GM11168 (cell line): ENCODE measurements around the gene ZFPM1.

ENCODE experiments used
- in situ Hi-C: fragments of 300-500 bp; cut with MboI; formaldehyde crosslinking; loops from one replicate; pipeline ENCODE4 v1.12.0; 2022; ENCODE audit warnings: low sequenced_read_pairs; ENCODE audit not compliant: unreplicated experiment

The ZFPM1 gene

GRCh38 chr16:88487920-88488851 lies 35.1 kb downstream of the ZFPM1 start:
- in situ Hi-C loops: no loop called here

- in situ Hi-C loops: no loop called here
Measured at GRCh38 chr16:88489163-88489741, 36.2 kb downstream of the ZFPM1 start.

- in situ Hi-C loops: no loop called here
Measured at GRCh38 chr16:88491001-88491559, 38.0 kb downstream of the ZFPM1 start.

- in situ Hi-C loops: no loop called here
Measured at GRCh38 chr16:88491560-88492310, 38.7 kb downstream of the ZFPM1 start.

GRCh38 chr16:88493879-88494278 lies 40.8 kb downstream of the ZFPM1 start:
- in situ Hi-C loops: no loop called here

GRCh38 chr16:88494335-88495154 lies 41.5 kb downstream of the ZFPM1 start:
- in situ Hi-C loops: no loop called here

- in situ Hi-C loops: no loop called here
Measured at GRCh38 chr16:88495268-88495772, 42.2 kb downstream of the ZFPM1 start.

GRCh38 chr16:88497561-88498462 lies 44.7 kb downstream of the ZFPM1 start:
- in situ Hi-C loops: no loop called here

- in situ Hi-C loops: no loop called here
Measured at GRCh38 chr16:88498576-88499208, 45.6 kb downstream of the ZFPM1 start.

GRCh38 chr16:88499292-88499691 lies 46.2 kb downstream of the ZFPM1 start:
- in situ Hi-C loops: no loop called here

- in situ Hi-C loops: no loop called here
Measured at GRCh38 chr16:88499836-88500251, 46.8 kb downstream of the ZFPM1 start.

GRCh38 chr16:88500255-88500661 lies 47.2 kb downstream of the ZFPM1 start:
- in situ Hi-C loops: no loop called here

- in situ Hi-C loops: no loop called here
Measured at GRCh38 chr16:88502371-88502770, 49.3 kb downstream of the ZFPM1 start.

GRCh38 chr16:88502776-88503280 lies 49.7 kb downstream of the ZFPM1 start:
- in situ Hi-C loops: no loop called here

GRCh38 chr16:88503374-88503770 lies 50.3 kb downstream of the ZFPM1 start:
- in situ Hi-C loops: no loop called here

GRCh38 chr16:88503771-88504488 lies 50.9 kb downstream of the ZFPM1 start:
- in situ Hi-C loops: no loop called here
